SK-N-SH (cell line): ENCODE measurements around the gene PLCB1. TPM values are rescaled to one million over a fixed set of nuclear protein-coding genes. Genes with fewer than 3 reads are reported as not detected.

ENCODE experiments used
- CTCF ChIA-PET: fragments of 300-600, 350-600 bp; formaldehyde crosslinking; extraction: SDS; loops from one replicate; lab custom pipeline; 2021; lab: Yijun Ruan, JAX
- POLR2A ChIA-PET: fragments of 350-600 bp; sonication (Branson Sonifier 250); formaldehyde crosslinking; extraction: SDS; loops from one replicate; lab custom pipeline; 2020; ENCODE audit warnings: antibody characterized with exemption, inconsistent platforms; lab: Yijun Ruan, JAX
- DNase-seq: peaks from one replicate; pipeline ENCODE4 v3.0.0; 2012
- H2AFZ ChIP-seq: fragments of 200-600 bp; sonication (generic); 2 replicates; pipeline ENCODE4 v1.8.1; 2016; ENCODE audit warnings: antibody characterized with exemption, mild to moderate bottlenecking, low read depth
- H3F3A ChIP-seq: fragments of 200-600 bp; sonication (generic); replicated peaks from 2 replicates; pipeline ENCODE3; 2016; ENCODE audit warnings: antibody characterized with exemption, mild to moderate bottlenecking; ENCODE audit not compliant: insufficient read depth
- H3K27ac ChIP-seq, 2 experiments: fragments of 200-500 bp in 1 of 2; fragments of 200-600 bp in 1 of 2; sonication (Bioruptor generic) in 1 of 2; sonication (generic), shearing (Covaris generic) in 1 of 2; 2 replicates each; pipeline versions ENCODE4 v1.5.1 to v1.6.1; 2014 to 2016; ENCODE audit warnings: low read depth in 2 of 2, inconsistent platforms in 1 of 2, low read length in 1 of 2, mild to moderate bottlenecking in 1 of 2, mixed read lengths in 1 of 2
- H3K27me3 ChIP-seq: fragments of 200-600 bp; sonication (generic), shearing (Covaris generic); 2 replicates; pipeline ENCODE4 v1.6.1; 2016; ENCODE audit warnings: mixed run types; ENCODE audit not compliant: insufficient read depth
- H3K36me3 ChIP-seq, 2 experiments: fragments of 200-500 bp in 1 of 2; fragments of 200-600 bp in 1 of 2; sonication (Bioruptor generic) in 1 of 2; sonication (generic) in 1 of 2; replicated peaks in 1 of 2; 2 replicates each; pipeline versions ENCODE3 to v1.5.1; 2014 to 2016; ENCODE audit warnings: low read length in 1 of 2, mild to moderate bottlenecking in 1 of 2; ENCODE audit not compliant: insufficient read depth in 2 of 2, control insufficient read depth in 1 of 2
- H3K4me1 ChIP-seq, 2 experiments: fragments of 200-500 bp in 1 of 2; fragments of 200-600 bp in 1 of 2; sonication (Bioruptor generic) in 1 of 2; sonication (generic), shearing (Covaris generic) in 1 of 2; 2 replicates each; pipeline versions ENCODE4 v1.5.1 to v1.6.1; 2014 to 2016; ENCODE audit warnings: low read depth in 1 of 2, low read length in 1 of 2, mixed run types in 1 of 2; ENCODE audit not compliant: insufficient read depth in 2 of 2, control insufficient read depth in 1 of 2
- H3K4me2 ChIP-seq: fragments of 200-600 bp; sonication (generic), shearing (Covaris generic); 2 replicates; pipeline ENCODE4 v1.6.1; 2017; ENCODE audit warnings: mixed run types
- H3K4me3 ChIP-seq, 2 experiments: fragments of 200-500 bp in 1 of 2; fragments of 200-600 bp in 1 of 2; sonication (Bioruptor generic) in 1 of 2; sonication (generic), shearing (Covaris generic) in 1 of 2; 2 replicates each; pipeline versions ENCODE4 v1.5.1 to v1.8.1; 2014 to 2016; ENCODE audit warnings: low read depth in 2 of 2, inconsistent platforms in 1 of 2, low read length in 1 of 2, mild to moderate bottlenecking in 1 of 2, mixed read lengths in 1 of 2, moderate library complexity in 1 of 2
- H3K79me2 ChIP-seq: fragments of 200-600 bp; sonication (generic); 2 replicates; pipeline ENCODE4 v1.8.1; 2017; ENCODE audit warnings: mild to moderate bottlenecking; ENCODE audit not compliant: insufficient read depth
- H3K9ac ChIP-seq: fragments of 200-600 bp; sonication (generic); 2 replicates; pipeline ENCODE4 v1.6.1; 2017; ENCODE audit warnings: mixed run types
- H3K9me2 ChIP-seq: fragments of 200-600 bp; sonication (generic); 2 replicates; pipeline ENCODE4 v1.6.1; 2017; ENCODE audit warnings: mixed run types
- H3K9me3 ChIP-seq: fragments of 200-600 bp; sonication (generic); 2 replicates; pipeline ENCODE4 v1.6.1; 2017; ENCODE audit warnings: mixed run types, mild to moderate bottlenecking, moderate library complexity
- H4K20me1 ChIP-seq: fragments of 200-600 bp; sonication (generic); 2 replicates; pipeline ENCODE4 v1.6.1; 2017; ENCODE audit warnings: mild to moderate bottlenecking, mixed run types; ENCODE audit not compliant: insufficient read depth
- CHD2 ChIP-seq: fragments of 150-350 bp; IDR thresholded peaks from 2 replicates; pipeline ENCODE4 v1.6.1; 2018; ENCODE audit warnings: low read length; ENCODE audit not compliant: partially characterized antibody
- CTCF ChIP-seq: fragments of 200-600 bp; sonication (generic); IDR thresholded peaks from 2 replicates; pipeline ENCODE4 v1.6.1; 2017; ENCODE audit warnings: antibody characterized with exemption, mild to moderate bottlenecking, moderate library complexity
- FOSL2 ChIP-seq: IDR thresholded peaks from 2 replicates; pipeline ENCODE4 v1.4.0; 2012; ENCODE audit warnings: low read depth, mild to moderate bottlenecking, moderate library complexity, borderline replicate concordance
- FOXJ3 ChIP-seq: sonication (generic); formaldehyde crosslinking; IDR thresholded peaks from 2 replicates; pipeline ENCODE4 v1.5.1; 2020; ENCODE audit warnings: mild to moderate bottlenecking, missing genetic modification reagents
- FOXM1 ChIP-seq: IDR thresholded peaks from 2 replicates; pipeline ENCODE4 v1.4.0; 2012; ENCODE audit warnings: low read depth, mild to moderate bottlenecking
- GABPA ChIP-seq: IDR thresholded peaks from 2 replicates; pipeline ENCODE4 v1.4.0; 2012; ENCODE audit warnings: low read depth, mild to moderate bottlenecking
- MAX ChIP-seq: IDR thresholded peaks from 2 replicates; pipeline ENCODE4 v1.4.0; 2012; ENCODE audit warnings: low read depth
- MXI1 ChIP-seq: IDR thresholded peaks from 2 replicates; pipeline ENCODE4 v1.6.1; 2012; ENCODE audit warnings: mild to moderate bottlenecking, low read depth, low read length, improper control_type of control experiment
- NFIC ChIP-seq: IDR thresholded peaks from 2 replicates; pipeline ENCODE4 v1.4.0; 2012; ENCODE audit warnings: borderline replicate concordance
- PBX3 ChIP-seq: IDR thresholded peaks from 2 replicates; pipeline ENCODE4; 2012
- POLR2AphosphoS5 ChIP-seq: IDR thresholded peaks from 2 replicates; pipeline ENCODE4 v1.6.1; 2012; ENCODE audit warnings: low read depth, low read length
- RAD21 ChIP-seq: IDR thresholded peaks from 2 replicates; pipeline ENCODE4 v1.6.1; 2012; ENCODE audit warnings: mild to moderate bottlenecking, low read length
- RCOR1 ChIP-seq: fragments of 150-350 bp; IDR thresholded peaks from 2 replicates; pipeline ENCODE4 v1.6.1; 2017; ENCODE audit warnings: antibody characterized with exemption, low read length
- REST ChIP-seq: IDR thresholded peaks from 2 replicates; pipeline ENCODE4 v1.6.1; 2012; ENCODE audit warnings: mild to moderate bottlenecking, low read depth, low read length, moderate library complexity
- RFX5 ChIP-seq: IDR thresholded peaks from 2 replicates; pipeline ENCODE4 v1.6.1; 2012; ENCODE audit warnings: mild to moderate bottlenecking, improper control_type of control experiment, low read length
- SMC3 ChIP-seq: IDR thresholded peaks from 2 replicates; pipeline ENCODE4 v1.6.1; 2012; ENCODE audit warnings: low read depth, low read length, improper control_type of control experiment
- TCF12 ChIP-seq: IDR thresholded peaks from 2 replicates; pipeline ENCODE4 v1.4.0; 2012
- TEAD4 ChIP-seq: IDR thresholded peaks from 2 replicates; pipeline ENCODE4 v1.4.0; 2012; ENCODE audit warnings: mild to moderate bottlenecking, borderline replicate concordance; ENCODE audit not compliant: insufficient read depth
- USF2 ChIP-seq: fragments of 150-350 bp; IDR thresholded peaks from 2 replicates; pipeline ENCODE4 v1.6.1; 2017; ENCODE audit warnings: antibody characterized with exemption, low read length, low read depth, borderline replicate concordance
- YY1 ChIP-seq: IDR thresholded peaks from 2 replicates; pipeline ENCODE4 v1.4.0; 2012; ENCODE audit warnings: low read depth, mild to moderate bottlenecking
- WGBS: methylation state at CpG from one replicate; pipeline ENCODE4 v1.1.6; 2017; ENCODE audit warnings: low lambda C conversion rate; 5-methylcytosine and 5-hydroxymethylcytosine counted together
- polyA plus RNA-seq, 3 experiments: library from polyadenylated mRNA; depleted of rRNA; stranded (reverse); fragments of >200 nt; gene quantifications; 2 replicates each; pipeline ENCODE4 v1.2.3, GENCODE V29; 2012

Gene PLCB1
- polyA plus RNA-seq, 1 of the 3 experiments (the other 2 are of a cell fraction) = 10.5 TPM

- peaks cover 4 to 11% of the 10 kb centered on the region in 2 experiments; a peak in 3 of 4 replicates for H3K4me1 ChIP-seq
- TF ChIP-seq CHD2 (no peak), PBX3 (no peak), TEAD4 (no peak), RCOR1 (no peak), FOSL2 (no peak), NFIC (no peak), FOXJ3 (CRISPR knock-in tag) (no peak), RAD21 (no peak), YY1 (no peak), SMC3 (no peak), GABPA (no peak), MAX (no peak), MXI1 (no peak), USF2 (no peak), CTCF (no peak), FOXM1 (no peak), POLR2AphosphoS5 (no peak), RFX5 (no peak), TCF12 (no peak), REST (no peak)
- no peak overlapping the region for H3K9ac ChIP-seq
- H3F3A ChIP-seq = no peaks in the 10 kb centered on the region
- ChIA-PET CTCF (interaction anchor here (0.7 to 2.2 kb wide), 4 partner anchors 10 to 1462 kb away, joined by 3 to 7 read pairs (median 4); no protein-coding TSS in a partner anchor), POLR2A (no interaction called here)
- no peaks in the 10 kb centered on the region for H3K9me2 ChIP-seq
- 60% methylated on average over 2 of the region's 2 CpGs for whole genome bisulfite sequencing
- no peaks in the 10 kb centered on the region for H3K9me3 ChIP-seq
- no peak overlapping the region for H3K27ac ChIP-seq
- H4K20me1 ChIP-seq = no peaks in the 10 kb centered on the region
- no peak for DNase-seq
- 0 out of 2 replicates have a peak, but pooled peaks cover 2% of the 10 kb centered on the region for H3K79me2 ChIP-seq
- no peaks in the 10 kb centered on the region for H3K36me3 ChIP-seq
- H3K27me3 ChIP-seq = no peaks in the 10 kb centered on the region
- H3K4me3 ChIP-seq = no peak overlapping the region
- H2AFZ ChIP-seq = no peak overlapping the region
- H3K4me2 ChIP-seq = no peak overlapping the region
These were observed 202.6 kb downstream of the PLCB1 start for GRCh38 chr20:8334641-8335040.
